OCI-LY1 (cell line): Measurements from ENCODE around the gene UNC13C.

Experiments used
- EZH2 ChIP-seq: fragments of 200-600 bp; sonication (generic), shearing (Covaris generic); IDR thresholded peaks from 2 replicates; pipeline ENCODE4 v1.8.0; 2017; ENCODE audit warnings: borderline replicate concordance, mixed run types, mild to moderate bottlenecking, antibody characterized with exemption, low read length, moderate library complexity, mixed read lengths
- TF ChIP-seq, protein P1 (sequence below): fragments of 200-600 bp; sonication (generic), shearing (Covaris generic); IDR thresholded peaks from 2 replicates; pipeline ENCODE4 v1.5.1; 2017; ENCODE audit warnings: mild to moderate bottlenecking, antibody characterized with exemption, low read length, moderate library complexity, mixed read lengths

DNA sequence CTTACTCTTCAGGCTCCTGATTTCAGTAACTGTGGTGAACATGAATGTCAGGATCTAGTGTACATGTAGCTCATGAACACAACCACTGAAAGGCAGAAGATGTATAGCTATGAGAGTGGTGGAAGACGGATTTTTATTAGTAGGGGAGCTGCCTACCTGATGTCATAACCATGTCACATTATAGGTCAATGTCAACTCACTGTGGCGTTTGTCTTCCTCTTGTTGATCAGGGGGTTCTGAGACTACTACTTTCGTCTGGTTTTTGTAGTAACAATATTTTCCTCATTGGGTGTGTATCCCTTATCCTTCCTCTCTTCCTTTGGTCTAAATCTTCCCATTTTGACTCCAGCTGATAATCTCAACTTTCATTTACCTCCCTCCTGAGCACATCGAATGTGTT, 7.3 kb downstream of the UNC13C start:
- TF ChIP-seq, protein P1, sequence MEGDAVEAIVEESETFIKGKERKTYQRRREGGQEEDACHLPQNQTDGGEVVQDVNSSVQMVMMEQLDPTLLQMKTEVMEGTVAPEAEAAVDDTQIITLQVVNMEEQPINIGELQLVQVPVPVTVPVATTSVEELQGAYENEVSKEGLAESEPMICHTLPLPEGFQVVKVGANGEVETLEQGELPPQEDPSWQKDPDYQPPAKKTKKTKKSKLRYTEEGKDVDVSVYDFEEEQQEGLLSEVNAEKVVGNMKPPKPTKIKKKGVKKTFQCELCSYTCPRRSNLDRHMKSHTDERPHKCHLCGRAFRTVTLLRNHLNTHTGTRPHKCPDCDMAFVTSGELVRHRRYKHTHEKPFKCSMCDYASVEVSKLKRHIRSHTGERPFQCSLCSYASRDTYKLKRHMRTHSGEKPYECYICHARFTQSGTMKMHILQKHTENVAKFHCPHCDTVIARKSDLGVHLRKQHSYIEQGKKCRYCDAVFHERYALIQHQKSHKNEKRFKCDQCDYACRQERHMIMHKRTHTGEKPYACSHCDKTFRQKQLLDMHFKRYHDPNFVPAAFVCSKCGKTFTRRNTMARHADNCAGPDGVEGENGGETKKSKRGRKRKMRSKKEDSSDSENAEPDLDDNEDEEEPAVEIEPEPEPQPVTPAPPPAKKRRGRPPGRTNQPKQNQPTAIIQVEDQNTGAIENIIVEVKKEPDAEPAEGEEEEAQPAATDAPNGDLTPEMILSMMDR, result no peak
- TF ChIP-seq EZH2, result no peak
